D721Med (cell line): ENCODE measurements around the gene IQCM.

Experiments used
- DNase-seq: peaks from one replicate; pipeline ENCODE4 v3.0.0; 2011; ENCODE audit warnings: low spot score; ENCODE audit not compliant: insufficient read length
- FAIRE-seq: peaks from 2 replicates; lab custom pipeline; 2011; peaks lifted over from hg19 to GRCh38; lab: Jason Lieb, UNC
- TF ChIP-seq, protein P1 (sequence below): IDR thresholded peaks from 2 replicates; pipeline ENCODE4 v1.5.1; 2012; ENCODE audit warnings: mild to moderate bottlenecking, control low read depth; ENCODE audit not compliant: insufficient read depth; ENCODE audit errors: missing control alignments

Gene IQCM

DNA sequence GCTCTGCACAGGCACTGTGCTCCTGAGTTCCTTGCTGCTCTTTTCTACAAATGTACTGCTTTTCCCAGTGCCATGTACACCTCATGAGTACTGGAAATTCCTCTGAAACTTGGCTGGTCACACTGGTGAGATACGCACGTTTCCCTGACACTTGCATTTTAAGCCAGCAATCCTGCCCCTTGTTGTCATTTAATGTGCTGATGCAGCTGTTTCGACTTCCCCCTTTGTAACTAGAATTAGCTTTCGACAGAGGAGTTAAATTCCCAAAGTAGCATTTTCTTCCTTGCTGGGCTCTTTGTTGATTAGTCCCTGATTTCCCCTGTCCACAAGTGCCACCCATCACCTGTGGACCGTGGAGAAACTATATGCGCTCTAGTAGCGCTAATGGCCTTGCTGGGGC is 77.5 kb downstream of the IQCM start:
- FAIRE-seq: no peak
- no peak for DNase-seq
- TF ChIP-seq, protein P1, sequence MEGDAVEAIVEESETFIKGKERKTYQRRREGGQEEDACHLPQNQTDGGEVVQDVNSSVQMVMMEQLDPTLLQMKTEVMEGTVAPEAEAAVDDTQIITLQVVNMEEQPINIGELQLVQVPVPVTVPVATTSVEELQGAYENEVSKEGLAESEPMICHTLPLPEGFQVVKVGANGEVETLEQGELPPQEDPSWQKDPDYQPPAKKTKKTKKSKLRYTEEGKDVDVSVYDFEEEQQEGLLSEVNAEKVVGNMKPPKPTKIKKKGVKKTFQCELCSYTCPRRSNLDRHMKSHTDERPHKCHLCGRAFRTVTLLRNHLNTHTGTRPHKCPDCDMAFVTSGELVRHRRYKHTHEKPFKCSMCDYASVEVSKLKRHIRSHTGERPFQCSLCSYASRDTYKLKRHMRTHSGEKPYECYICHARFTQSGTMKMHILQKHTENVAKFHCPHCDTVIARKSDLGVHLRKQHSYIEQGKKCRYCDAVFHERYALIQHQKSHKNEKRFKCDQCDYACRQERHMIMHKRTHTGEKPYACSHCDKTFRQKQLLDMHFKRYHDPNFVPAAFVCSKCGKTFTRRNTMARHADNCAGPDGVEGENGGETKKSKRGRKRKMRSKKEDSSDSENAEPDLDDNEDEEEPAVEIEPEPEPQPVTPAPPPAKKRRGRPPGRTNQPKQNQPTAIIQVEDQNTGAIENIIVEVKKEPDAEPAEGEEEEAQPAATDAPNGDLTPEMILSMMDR: no peak

DNA sequence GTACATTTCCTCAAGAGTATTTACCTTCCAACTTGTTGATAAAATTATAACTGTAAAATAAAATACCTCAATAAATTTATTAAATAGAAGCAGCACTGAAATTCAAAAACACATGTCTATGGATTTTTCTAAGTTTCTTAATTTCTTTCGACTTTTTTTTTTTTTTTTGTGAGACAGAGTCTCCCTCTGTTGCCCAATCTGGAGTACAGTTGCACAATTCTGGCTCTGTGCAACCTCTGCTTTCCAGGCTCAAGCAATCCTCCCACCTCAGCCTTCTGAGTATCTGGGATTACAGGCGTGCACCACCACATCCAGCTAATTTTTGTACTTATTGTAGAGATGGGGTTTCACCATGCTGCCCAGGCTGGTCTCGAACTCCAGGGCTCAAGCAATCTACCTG is 79.8 kb downstream of the IQCM start:
- FAIRE-seq (no peak), DNase-seq (no peak)
- TF ChIP-seq, protein P1: no peak

DNA sequence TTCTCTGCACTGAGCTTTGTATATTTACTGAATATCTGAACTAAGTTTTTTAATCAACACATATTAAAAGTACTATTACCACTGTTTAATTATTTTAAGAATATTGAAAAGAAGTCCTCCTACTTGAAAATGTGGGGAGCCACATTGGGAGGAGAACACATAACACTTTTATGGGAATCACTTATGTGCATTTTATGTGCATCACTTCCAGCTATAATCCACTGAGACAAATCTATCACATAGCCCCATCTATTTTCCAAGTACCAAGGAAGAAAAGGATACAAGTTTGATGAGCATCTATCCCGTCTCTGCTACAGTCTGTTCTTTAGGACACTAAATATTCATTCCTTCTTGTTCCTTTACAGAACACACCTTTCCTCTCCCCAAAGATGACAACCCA is 87.2 kb downstream of the IQCM start:
- DNase-seq: no peak
- FAIRE-seq: no peak
- TF ChIP-seq, protein P1: no peak

DNA sequence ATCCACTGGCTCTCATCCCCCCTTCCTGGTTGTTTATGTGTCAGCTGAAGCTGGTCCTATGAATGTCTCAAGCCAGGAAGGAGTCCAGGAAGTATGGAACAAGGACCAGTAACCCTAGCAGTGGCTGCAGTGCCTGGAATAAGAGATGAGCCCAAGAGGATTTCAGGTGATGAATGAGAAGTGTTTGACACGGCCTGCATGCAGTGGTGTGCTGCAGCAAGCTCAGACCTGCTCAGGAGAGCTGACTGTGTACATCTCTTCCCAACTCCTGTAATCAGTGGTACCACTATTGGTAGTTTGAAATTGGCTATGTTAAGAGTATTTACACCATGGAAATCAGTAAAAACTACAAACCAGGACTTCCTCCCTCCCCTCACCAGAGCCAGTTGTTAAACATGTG is 88.0 kb downstream of the IQCM start:
- TF ChIP-seq, protein P1: no peak
- no peak for DNase-seq
- no peak for FAIRE-seq

DNA sequence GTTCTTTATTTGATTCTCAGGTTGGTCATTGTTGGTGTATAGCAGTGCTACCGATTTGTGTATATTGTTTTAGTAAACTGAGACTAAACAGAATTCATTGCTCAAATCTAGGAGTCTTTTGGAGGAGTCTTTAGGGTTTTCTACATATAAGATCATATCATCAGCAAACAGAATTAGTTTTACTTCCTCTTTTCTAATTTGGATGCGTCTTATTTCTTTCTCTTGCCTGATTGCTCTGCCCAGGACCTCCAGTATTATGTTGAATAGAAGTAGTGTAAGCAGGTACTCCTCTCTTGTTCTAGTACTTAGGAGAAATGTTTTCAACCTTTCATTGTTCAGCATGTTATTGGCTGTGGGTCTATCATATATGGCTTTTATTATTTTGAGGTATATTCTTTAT is 92.6 kb downstream of the IQCM start:
- FAIRE-seq (no peak), DNase-seq (no peak)
- TF ChIP-seq, protein P1: no peak

DNA sequence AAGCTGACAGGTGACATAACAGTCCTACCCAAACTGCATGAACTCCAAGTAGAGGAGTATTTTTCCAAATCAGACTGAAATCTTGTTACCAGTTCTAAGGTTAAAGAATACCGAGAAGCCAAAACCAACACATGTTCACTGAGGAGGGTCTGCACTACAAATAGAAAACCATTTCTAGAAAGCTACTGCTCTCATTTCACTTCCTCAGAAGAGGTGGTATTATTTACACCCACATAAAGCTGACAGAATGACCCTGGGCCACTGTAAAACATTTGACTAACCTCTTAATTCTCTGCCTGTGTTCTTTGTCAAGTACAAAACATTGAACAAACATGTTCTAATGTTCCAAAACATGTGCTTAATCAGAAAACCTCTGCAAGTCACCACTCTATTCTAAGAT is 95.8 kb downstream of the IQCM start:
- TF ChIP-seq, protein P1: no peak
- no peak for FAIRE-seq

DNA sequence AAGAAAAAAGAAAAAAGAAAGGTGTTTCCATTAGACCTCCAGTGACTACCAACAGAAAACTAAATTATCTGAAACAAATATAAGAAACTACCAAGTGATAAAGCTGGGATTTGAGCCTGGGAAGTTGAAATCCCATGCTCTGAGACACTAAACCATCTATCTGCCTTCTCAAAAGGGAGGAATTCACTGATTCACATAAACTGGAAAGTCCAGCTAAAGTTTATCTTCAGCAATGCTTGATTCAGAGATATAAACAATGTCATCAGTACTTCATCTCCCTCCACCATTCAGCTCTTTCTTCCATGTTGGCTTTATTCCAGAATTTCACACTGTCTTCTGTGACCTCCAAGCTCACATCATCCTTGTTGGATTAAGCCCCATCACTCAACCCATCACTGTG is 96.3 kb downstream of the IQCM start:
- DNase-seq: no peak
- TF ChIP-seq, protein P1: no peak
- no peak for FAIRE-seq

More for the DNA sequence above, 95.8 kb downstream of the IQCM start:
- DNase-seq: no peak
